GM18499 (cell line): ENCODE data around the gene AMBP.

Experiments
- ATAC-seq: cut with Tn5 transposase; IDR thresholded peaks from one replicate; pipeline ENCODE4 v1.9.1; 2021; ENCODE audit warnings: moderate number of reproducible peaks; ENCODE audit not compliant: insufficient read depth, unreplicated experiment

AMBP gene

GRCh38 chr9:114078021-114078780 is at the start of gene AMBP:
Gene AMBP (minus strand): TSS chr9:114078300. CDS start chr9:114078209, 91 bp downstream.
- ATAC-seq, result no peak

DNA sequence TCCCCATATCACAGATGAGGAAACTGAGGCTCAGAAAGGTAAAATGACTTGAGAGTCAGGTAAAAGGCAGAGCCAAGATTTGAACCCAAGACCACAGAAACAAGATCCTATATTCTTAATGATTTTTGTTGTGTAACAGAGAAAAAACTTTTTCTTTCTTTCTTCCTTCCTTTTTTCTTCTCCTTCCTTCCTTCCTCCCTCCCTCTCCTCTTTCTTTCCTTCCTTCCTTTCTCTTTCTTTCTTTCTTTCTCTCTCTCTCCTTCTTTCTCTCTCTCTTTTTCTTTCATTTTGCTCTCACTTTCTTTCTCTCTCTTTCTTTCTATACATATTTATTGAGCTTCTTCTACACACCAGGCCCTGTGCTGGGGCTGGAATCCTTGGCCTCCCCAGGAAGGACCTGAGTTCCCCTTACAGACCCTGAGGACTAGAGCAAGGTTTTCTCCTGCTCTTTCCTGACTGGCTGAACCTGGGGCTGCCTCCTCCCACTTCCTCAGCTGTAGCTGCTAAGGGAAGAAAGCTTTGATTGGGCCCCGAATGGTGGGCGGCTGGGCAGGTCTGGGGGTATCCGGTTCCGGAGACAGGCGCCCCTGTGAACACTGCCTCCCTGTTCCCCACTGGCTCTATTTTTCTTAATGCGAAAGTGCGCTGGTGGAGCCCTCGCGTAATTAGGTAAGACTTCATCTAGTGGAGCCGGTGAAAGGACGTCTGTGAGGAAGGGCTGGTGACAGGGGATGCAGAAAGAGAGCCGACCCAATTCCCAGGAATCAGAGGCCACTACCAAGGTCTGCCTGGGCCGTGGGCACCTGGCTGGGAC is 48.4 kb upstream of the AMBP start:
- ATAC-seq, result no peak

DNA sequence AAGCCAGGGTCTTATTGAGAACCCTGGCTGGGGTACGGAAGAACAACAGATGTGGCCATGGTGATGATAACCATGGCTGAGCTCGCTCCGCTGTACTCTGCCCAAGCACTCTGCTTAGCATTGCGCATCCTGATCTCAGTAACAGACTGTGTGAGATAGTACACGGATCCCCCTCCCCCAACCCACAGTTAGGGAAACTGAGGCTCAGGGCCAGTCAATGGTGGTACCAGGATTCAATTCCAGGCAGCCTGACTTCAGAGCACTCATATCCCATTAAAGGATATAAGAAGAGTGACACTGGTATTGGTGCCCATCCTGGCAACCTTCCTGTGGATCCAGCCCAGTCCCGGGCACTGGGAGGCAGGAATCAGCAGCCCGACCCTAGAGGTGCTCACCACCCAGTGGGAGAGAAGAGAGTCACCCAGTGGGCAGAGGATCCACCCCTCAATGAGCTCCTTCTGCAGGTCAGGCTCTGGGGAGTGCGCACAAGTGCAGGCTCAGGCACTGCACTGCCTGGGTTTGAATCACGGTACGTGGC is 47.4 kb upstream of the AMBP start:
- no peak for ATAC-seq

- no peak for ATAC-seq
Observed at GRCh38 chr9:114124666-114125475, 46.8 kb upstream of the AMBP start.

GRCh38 chr9:114124138-114124537 is 46.0 kb upstream of the AMBP start:
- ATAC-seq, result no peak

DNA sequence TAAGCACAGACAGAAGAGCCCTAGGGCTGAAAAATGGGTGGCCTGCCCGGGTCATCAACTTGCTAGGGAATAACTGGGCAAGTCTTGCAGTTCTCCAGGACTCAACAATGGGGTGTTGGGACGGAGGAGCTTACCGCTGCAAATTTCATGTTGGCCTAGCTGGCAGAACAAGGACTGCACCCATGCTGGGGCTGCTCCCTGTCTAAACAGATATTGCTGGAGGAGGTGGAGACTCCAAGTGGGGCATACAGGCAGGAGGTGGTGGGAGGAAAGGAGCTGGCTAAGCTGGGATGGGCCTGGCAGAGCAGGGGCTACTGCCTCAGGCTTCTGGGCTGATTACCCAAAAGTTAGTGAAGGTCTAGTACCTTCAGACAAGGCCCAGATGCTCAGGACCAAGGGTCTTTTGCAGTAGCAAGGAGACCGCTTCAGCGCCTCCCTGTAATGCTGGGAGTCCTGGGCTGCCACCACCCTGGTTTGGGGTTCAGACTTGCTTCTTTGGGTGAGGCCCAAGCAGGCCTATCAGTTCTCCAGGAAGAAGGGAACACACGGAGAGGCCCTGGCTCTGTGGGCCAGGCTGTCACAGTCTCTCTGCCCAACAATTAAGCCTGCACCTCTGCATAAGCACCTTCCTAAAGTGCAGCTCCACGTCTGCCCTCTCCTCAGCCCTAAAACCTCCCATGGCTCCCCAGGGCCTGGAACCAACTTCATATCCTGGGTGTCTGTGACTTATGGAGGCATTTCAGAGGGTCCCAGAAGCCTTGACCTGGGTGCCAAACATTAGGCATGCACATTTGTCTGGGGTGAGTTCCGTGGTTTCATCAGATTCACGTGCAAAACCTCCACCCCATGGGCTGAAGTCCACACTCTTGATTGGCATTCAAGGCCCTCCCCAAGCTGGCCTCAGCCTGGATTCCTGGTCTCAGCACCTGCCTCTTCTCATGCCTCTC is 45.2 kb upstream of the AMBP start:
- ATAC-seq, result no peak

- no peak for ATAC-seq
Observed at GRCh38 chr9:114122136-114123027, 44.3 kb upstream of the AMBP start.

GRCh38 chr9:114121227-114122135 is 43.4 kb upstream of the AMBP start:
- no peak for ATAC-seq

DNA sequence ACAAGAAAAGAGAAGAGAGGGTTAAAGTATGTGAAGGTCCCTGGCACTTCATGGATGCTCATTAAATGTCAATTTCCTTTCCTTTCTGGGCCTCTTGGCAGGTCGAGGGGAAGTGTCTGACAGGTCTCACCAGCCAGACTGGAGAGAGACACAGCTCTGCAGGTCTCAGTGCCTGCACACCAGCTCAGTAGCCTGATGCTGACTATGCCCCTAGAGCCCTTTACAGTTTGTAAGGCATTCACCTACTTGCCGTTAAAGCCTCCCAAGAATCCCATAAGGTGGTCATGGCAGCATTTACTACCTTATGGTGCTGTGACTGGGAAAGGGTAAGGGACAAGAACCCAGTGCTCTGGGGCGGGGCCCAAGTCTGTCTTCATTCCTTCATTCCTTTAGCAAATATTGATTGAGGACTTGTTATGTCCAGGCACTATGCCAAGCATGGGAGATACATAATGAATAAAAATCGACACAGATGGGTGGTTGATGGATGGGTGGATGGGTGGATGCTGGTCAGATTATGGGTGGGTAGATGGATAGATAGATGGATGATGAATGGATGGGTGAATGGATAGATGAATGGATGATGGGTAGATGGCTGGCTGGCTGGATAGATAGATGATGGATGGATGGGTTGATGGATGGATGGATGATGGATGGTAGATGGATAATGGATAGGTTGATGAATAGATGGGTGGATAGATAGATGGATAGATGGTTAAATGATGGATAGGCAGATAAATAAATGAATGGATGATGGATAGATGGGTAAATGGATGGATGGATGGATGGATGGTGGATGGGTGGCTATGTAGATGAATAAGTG is 42.3 kb upstream of the AMBP start:
- ATAC-seq, result no peak

GRCh38 chr9:114119242-114120191 is 41.4 kb upstream of the AMBP start:
- no peak for ATAC-seq

DNA sequence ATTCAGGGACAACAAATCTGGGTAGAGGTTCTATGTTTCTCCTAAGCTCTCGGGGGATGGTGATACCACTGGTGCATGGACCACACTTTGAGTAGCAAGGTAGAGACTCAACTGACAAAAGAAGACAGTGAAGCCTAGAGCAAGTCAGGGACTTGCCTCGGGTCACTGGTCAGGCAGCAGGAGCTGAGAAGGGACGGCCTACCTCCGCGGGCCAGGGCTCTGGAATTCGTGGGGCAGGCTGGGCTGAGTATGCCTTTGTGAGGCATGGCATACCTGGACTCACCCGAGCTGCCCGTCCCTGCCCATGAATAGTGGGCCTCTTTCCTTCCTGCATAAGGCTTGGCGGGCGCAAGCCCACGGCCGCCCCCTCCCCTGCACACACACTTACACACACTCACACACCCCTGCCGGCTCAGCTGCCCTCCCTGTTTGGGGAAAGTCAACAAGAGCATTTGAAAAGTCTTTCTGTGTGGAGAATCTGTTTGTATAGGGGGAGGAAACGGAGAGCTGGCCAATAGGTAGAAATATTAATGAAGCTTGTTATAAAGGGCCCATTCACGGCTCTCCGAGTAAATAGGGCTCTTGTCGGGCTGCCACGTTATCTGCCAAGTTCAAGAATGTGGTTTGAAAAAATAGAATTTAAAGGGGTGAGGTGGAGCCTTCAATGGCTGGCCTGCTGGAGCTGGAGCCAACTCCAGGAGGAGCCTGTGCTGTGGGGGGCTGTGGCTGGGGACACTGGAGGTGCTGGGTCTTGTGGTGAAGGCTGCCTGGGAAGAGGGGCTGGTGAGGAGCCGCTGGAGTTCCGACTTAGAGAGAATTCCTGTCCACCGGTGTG is 40.1 kb upstream of the AMBP start:
- no peak for ATAC-seq

DNA sequence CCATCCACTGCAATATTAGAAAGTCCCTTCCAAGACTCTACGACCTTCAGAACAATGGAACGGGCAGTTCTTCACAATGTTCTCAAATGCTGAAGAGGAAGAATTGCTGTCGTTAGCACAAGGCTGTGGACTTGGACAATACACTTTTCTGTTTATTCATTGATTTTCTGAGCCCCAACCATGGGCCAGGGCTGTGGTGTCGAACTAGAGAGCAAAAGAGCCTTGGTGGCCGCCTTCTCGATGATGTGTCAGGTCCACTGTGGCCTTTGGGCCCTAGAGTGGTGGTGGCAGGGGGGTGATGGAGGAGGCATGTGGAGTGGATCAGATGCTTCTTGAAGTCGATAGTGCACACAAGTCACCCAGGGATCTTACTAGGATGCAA is 39.5 kb upstream of the AMBP start:
- no peak for ATAC-seq

DNA sequence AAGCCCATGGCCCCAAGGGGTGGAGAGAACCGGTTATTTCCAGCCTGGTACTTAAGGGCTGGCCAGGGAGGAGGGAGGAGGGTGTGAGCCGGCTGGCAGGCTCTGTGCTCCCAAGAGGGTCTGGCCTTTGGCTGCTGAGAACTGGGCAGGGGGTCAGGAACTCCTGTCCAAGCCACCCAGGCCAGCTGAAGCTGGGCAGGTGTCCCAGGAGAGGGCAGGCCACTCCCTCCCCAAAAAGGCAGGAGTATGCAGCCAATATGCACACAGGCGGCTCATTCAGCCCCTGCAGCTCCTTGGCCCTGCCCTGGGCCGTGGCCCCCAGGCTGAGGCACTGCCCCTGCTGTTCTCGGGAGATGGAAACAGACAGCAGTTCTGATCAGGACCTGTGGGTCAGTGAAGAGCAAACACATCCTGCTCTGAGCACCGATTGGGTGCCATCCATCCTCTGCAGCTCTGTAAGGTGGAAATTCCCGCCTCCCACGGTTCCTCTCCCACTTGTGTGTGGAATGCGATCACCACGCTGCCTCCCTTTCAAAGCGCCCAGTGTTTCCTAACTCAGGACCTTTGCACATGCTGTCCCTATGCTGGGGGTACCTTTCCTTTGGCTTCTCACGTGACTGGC is 38.1 kb upstream of the AMBP start:
- no peak for ATAC-seq

DNA sequence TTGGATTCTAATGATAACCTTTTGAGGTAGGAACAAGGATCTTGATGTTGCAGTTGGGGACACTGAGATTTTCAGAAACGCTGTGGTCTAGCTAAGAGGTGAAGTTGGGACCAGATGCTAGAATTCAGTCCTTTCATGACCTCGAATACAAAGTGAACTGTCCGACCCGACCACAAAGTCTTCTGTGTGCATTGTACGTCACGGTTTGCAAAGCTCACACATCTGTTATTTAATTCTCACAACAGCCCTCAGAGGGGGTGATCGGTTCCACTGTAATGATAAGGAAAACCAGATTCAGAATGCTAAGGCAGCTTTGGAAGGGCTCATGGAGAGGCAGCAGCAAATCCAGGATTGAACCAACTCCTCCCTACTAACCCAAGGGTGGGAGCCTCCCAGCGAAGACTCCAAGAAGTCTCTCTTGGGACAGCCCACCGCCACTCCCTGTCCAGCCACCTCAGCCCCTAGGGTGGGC is 37.6 kb upstream of the AMBP start:
- no peak for ATAC-seq
